Right renal cortex interstitium (tissue), 3 donors: ENCODE data around the gene ARHGAP45. TPM values are rescaled to one million over a fixed set of nuclear protein-coding genes. Genes with fewer than 3 reads are reported as not detected.
A peak's percentile ranks its signal among the peaks of the same experiment; 100 is the strongest.

Experiments
- DNase-seq, 3 donors: peaks; one replicate each; pipeline ENCODE4 v3.0.0-alpha.2; 2013; ENCODE audit warnings: low read depth in 3 of 3, low spot score in 2 of 3
- polyA plus RNA-seq, 3 donors: library from polyadenylated mRNA; unstranded; fragments of 120-200 nt; gene quantifications; one replicate each; pipeline ENCODE4 v1.2.1, GENCODE V29; 2013; ENCODE audit not compliant: insufficient read length in 3 of 3

Gene ARHGAP45
- polyA plus RNA-seq, 3 donors = 7.2 to 10.6 (median 9.1) TPM

GRCh38 chr19:1037621-1038064 is 29.3 kb upstream of the ARHGAP45 start:
- no peak for DNase-seq

- no peak for DNase-seq
These were observed 27.9 kb upstream of the ARHGAP45 start for GRCh38 chr19:1038978-1039645.

GRCh38 chr19:1039646-1040475 is 27.1 kb upstream of the ARHGAP45 start, which contains the start of gene ABCA7:
TSS of gene ABCA7 (plus strand) at chr19:1040107. CDS start at chr19:1041362, 1,255 bp downstream.
- peak; percentile 89 to 91 (median 90) for DNase-seq

- peak in 1 of 3 donors; percentile 78 for DNase-seq
These were observed 26.3 kb upstream of the ARHGAP45 start for GRCh38 chr19:1040476-1041271.

- DNase-seq = no peak
These were observed 25.6 kb upstream of the ARHGAP45 start for GRCh38 chr19:1041272-1041834.

- DNase-seq = no peak
These were observed 24.9 kb upstream of the ARHGAP45 start for GRCh38 chr19:1041835-1042685.

- DNase-seq = no peak
These were observed 24.1 kb upstream of the ARHGAP45 start for GRCh38 chr19:1042689-1043511.

- DNase-seq = no peak
These were observed 21.7 kb upstream of the ARHGAP45 start for GRCh38 chr19:1045247-1045603.

- DNase-seq = no peak
These were observed 20.8 kb upstream of the ARHGAP45 start for GRCh38 chr19:1046117-1046626.

- DNase-seq = no peak
These were observed 19.9 kb upstream of the ARHGAP45 start for GRCh38 chr19:1046836-1047695.

- DNase-seq = no peak
These were observed 19.2 kb upstream of the ARHGAP45 start for GRCh38 chr19:1047696-1048147.

GRCh38 chr19:1049106-1049505 is 17.9 kb upstream of the ARHGAP45 start:
- DNase-seq = no peak

- DNase-seq = no peak
These were observed 17.2 kb upstream of the ARHGAP45 start for GRCh38 chr19:1049800-1050199.

- no peak for DNase-seq
These were observed 15.8 kb upstream of the ARHGAP45 start for GRCh38 chr19:1050989-1051788.

- DNase-seq = no peak
These were observed 15.2 kb upstream of the ARHGAP45 start for GRCh38 chr19:1051791-1052190.

- DNase-seq = no peak
These were observed 14.5 kb upstream of the ARHGAP45 start for GRCh38 chr19:1052349-1052975.
